Measurements from ENCODE around the gene CNTNAP2.

CNTNAP2 gene

DNA sequence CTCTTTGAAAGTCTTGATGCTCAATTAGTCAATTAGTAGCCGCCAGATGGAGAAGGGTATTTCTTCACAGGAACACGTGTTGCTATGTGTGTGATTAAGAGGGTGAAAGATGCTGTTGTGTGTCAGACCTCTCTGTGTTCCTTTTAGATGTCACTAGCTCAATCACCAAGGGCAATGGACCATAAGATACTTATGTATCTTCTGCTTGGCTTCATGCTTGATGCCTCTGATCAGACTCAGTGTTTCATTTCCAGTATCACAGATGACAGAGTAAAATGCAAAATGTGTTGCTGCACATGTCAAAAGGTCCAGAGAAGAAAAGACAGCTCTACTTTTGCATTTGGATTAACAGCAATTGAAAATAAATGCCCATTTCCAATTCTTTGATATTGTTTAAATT, 865.9 kb downstream of the CNTNAP2 start:
- no peaks in the 10 kb centered on the region for H3K4me1 ChIP-seq (ENCODE audit: low read depth, poor library complexity, severe bottlenecking)
- H3K27ac ChIP-seq = no peak overlapping the region
- no peaks in the 10 kb centered on the region for H3K27me3 ChIP-seq (ENCODE audit: insufficient read depth, low read depth)
- TF ChIP-seq, protein P1, sequence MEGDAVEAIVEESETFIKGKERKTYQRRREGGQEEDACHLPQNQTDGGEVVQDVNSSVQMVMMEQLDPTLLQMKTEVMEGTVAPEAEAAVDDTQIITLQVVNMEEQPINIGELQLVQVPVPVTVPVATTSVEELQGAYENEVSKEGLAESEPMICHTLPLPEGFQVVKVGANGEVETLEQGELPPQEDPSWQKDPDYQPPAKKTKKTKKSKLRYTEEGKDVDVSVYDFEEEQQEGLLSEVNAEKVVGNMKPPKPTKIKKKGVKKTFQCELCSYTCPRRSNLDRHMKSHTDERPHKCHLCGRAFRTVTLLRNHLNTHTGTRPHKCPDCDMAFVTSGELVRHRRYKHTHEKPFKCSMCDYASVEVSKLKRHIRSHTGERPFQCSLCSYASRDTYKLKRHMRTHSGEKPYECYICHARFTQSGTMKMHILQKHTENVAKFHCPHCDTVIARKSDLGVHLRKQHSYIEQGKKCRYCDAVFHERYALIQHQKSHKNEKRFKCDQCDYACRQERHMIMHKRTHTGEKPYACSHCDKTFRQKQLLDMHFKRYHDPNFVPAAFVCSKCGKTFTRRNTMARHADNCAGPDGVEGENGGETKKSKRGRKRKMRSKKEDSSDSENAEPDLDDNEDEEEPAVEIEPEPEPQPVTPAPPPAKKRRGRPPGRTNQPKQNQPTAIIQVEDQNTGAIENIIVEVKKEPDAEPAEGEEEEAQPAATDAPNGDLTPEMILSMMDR (conservative IDR thresholded peaks at IDR 0.05; ENCODE audit: low read depth, low read length) = no peak
- H3K9ac ChIP-seq = no peak overlapping the region
- no peaks in the 10 kb centered on the region for H3K79me2 ChIP-seq (ENCODE audit: insufficient read depth, low read depth)
- no peaks in the 10 kb centered on the region for H3K36me3 ChIP-seq (ENCODE audit: insufficient read depth)
- no peak overlapping the region for H3K4me3 ChIP-seq (IDR thresholded peaks at IDR 0.05; ENCODE audit: insufficient read depth, low read depth, low read length)
- H2AFZ ChIP-seq (ENCODE audit: low read depth) = no peak overlapping the region
- no peaks in the 10 kb centered on the region for H4K20me1 ChIP-seq (ENCODE audit: insufficient read depth)
- no peak overlapping the region for H3K4me2 ChIP-seq

DNA sequence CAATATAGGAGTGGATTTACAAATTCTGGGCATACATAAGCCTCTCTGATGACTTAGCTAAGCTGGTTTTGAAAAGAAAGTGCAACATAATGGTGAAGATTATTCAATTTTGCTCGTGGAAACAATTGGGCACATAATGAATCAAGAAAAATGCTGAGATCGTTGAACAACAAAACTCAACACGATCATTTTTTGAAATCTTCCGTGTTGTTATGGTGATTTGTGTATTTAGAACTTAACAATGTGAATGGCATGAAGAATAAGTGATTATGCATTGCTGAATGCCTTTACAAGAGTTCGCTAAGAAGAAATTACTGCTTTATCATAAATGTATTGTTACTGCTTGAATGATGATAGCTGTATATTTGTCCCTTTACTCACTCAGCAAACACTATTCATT, 875.0 kb downstream of the CNTNAP2 start:
- no peak overlapping the region for H2AFZ ChIP-seq (ENCODE audit: low read depth)
- TF ChIP-seq, protein P1 (conservative IDR thresholded peaks at IDR 0.05; ENCODE audit: low read depth, low read length) = no peak
- no peak overlapping the region for H3K27ac ChIP-seq
- H3K79me2 ChIP-seq (ENCODE audit: insufficient read depth, low read depth) = no peaks in the 10 kb centered on the region
- H3K4me1 ChIP-seq (ENCODE audit: low read depth, poor library complexity, severe bottlenecking) = no peaks in the 10 kb centered on the region
- H4K20me1 ChIP-seq (ENCODE audit: insufficient read depth) = no peaks in the 10 kb centered on the region
- no peaks in the 10 kb centered on the region for H3K36me3 ChIP-seq (ENCODE audit: insufficient read depth)
- H3K9ac ChIP-seq = no peak overlapping the region
- no peaks in the 10 kb centered on the region for H3K27me3 ChIP-seq (ENCODE audit: insufficient read depth, low read depth)
- no peak overlapping the region for H3K4me2 ChIP-seq
- no peak overlapping the region for H3K4me3 ChIP-seq (IDR thresholded peaks at IDR 0.05; ENCODE audit: insufficient read depth, low read depth, low read length)

DNA sequence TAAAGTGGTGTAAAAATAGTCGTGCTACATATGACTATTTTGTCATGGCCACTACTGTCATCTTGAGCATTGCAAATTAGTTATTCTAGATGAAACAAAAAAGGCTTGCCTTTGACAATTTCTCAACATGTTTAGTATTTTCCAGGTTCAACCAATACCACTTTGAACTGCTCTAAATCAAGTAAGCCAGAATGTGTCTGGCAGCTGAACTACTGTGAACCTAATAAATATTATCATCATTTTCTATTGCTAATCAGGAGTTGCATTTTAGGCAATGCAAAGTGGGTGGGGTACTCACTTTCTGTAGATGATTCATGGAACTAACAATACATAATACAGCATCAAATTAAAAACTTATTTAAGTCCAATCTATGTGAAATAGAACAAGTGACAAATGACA, 877.2 kb downstream of the CNTNAP2 start:
- H3K4me3 ChIP-seq (IDR thresholded peaks at IDR 0.05; ENCODE audit: insufficient read depth, low read depth, low read length) = no peak overlapping the region
- H3K27me3 ChIP-seq (ENCODE audit: insufficient read depth, low read depth) = no peaks in the 10 kb centered on the region
- H3K36me3 ChIP-seq (ENCODE audit: insufficient read depth) = no peaks in the 10 kb centered on the region
- TF ChIP-seq, protein P1 (conservative IDR thresholded peaks at IDR 0.05; ENCODE audit: low read depth, low read length) = no peak
- H4K20me1 ChIP-seq (ENCODE audit: insufficient read depth) = no peaks in the 10 kb centered on the region
- H2AFZ ChIP-seq (ENCODE audit: low read depth) = no peak overlapping the region
- H3K9ac ChIP-seq = no peak overlapping the region
- H3K4me2 ChIP-seq = no peak overlapping the region
- no peaks in the 10 kb centered on the region for H3K79me2 ChIP-seq (ENCODE audit: insufficient read depth, low read depth)
- no peak overlapping the region for H3K27ac ChIP-seq
- H3K4me1 ChIP-seq (ENCODE audit: low read depth, poor library complexity, severe bottlenecking) = no peaks in the 10 kb centered on the region

DNA sequence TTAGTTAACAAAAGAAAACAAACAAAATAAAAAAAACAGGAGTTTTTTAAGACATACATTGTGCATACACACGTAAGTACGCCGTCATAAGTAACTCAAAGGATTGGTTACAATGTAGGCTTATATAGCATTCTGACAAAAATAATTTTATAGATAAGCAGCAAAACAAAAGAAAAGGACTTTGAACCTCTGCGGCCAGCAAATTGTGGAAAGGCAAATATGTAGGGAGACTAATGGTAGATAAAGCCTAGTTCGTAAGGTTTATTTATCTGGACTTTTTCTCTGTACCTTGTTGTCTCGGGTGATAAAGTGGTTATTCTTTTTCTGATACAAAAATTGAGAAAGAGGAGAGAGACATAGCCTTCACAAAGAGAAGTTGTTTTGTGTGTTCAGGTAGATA, 891.9 kb downstream of the CNTNAP2 start:
- Histone ChIP-seq H3K4me1 (ENCODE audit: low read depth, poor library complexity, severe bottlenecking) (peaks cover 16% of the 10 kb centered on the region), H3K27ac (no peak overlapping the region), H2AFZ (ENCODE audit: low read depth) (no peak overlapping the region), H3K36me3 (ENCODE audit: insufficient read depth) (no peaks in the 10 kb centered on the region), H4K20me1 (ENCODE audit: insufficient read depth) (no peaks in the 10 kb centered on the region), H3K27me3 (ENCODE audit: insufficient read depth, low read depth) (no peaks in the 10 kb centered on the region), H3K9ac (no peak overlapping the region), H3K79me2 (ENCODE audit: insufficient read depth, low read depth) (no peaks in the 10 kb centered on the region), H3K4me2 (no peak overlapping the region), H3K4me3 (IDR thresholded peaks at IDR 0.05; ENCODE audit: insufficient read depth, low read depth, low read length) (no peak overlapping the region)
- TF ChIP-seq, protein P1 (conservative IDR thresholded peaks at IDR 0.05; ENCODE audit: low read depth, low read length) = no peak

Measured in KMS-11 (cell line).